Stomach (tissue), 4 donors: ENCODE data around the gene GAK.

Source experiments
- EP300 ChIP-seq: sonication (generic); formaldehyde crosslinking; IDR thresholded peaks from one replicate; pipeline ENCODE4 v1.6.1; 2017; ENCODE audit warnings: antibody characterized with exemption
- POLR2A ChIP-seq, 4 donors: fragments of 450-650 bp; IDR thresholded peaks; one replicate each; pipeline ENCODE4 v1.6.1; 2016; ENCODE audit warnings: antibody characterized with exemption in 4 of 4, control low read depth in 2 of 4, mild to moderate bottlenecking in 1 of 4, moderate library complexity in 1 of 4
- POLR2AphosphoS5 ChIP-seq, 3 donors: sonication (generic); formaldehyde crosslinking; IDR thresholded peaks; one replicate each; pipeline ENCODE4 v1.6.1; 2016; ENCODE audit warnings: antibody characterized with exemption in 3 of 3
- TF ChIP-seq, protein P1 (sequence below), 7 experiments: fragments of 450-650 bp in 4 of 7; fragments of 200-600 bp in 3 of 7; sonication (generic) in 3 of 7; IDR thresholded peaks; one replicate each; pipeline ENCODE4 v1.5.1; 2016 to 2019; ENCODE audit warnings: antibody characterized with exemption in 7 of 7, control low read depth in 2 of 7, mild to moderate bottlenecking in 1 of 7

DNA sequence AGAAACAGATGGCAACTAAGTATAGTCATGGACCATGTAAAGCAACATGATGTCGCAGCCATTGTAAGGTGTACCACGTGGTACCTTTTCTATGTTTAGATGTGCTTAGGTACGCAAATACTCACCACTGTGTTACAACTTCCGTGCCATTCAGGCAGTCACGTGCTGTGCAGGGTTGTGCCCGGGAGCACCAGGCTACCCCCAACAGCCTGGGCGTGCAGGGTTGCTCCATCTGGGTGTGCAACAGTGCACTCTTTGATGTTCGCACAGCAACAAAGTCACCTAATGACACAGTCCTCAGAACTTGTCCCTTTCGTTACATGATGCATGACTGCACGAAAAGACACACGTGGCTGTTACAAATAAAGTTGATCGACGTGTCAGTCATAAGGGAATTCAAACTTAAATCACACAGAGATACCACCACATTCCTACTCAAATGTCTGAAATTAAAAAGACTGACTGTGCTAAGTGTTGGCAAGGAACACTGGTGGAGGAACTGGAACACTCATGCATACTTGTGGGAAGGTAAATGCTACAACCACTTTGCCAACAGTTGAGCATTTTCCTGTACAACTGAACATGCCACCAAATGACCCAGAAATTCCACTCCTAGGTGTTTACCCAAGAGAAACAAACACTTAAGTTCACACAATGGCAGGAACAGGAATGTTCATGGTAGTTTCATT lies 130.5 kb downstream of the GAK start:
- TF ChIP-seq, protein P1, sequence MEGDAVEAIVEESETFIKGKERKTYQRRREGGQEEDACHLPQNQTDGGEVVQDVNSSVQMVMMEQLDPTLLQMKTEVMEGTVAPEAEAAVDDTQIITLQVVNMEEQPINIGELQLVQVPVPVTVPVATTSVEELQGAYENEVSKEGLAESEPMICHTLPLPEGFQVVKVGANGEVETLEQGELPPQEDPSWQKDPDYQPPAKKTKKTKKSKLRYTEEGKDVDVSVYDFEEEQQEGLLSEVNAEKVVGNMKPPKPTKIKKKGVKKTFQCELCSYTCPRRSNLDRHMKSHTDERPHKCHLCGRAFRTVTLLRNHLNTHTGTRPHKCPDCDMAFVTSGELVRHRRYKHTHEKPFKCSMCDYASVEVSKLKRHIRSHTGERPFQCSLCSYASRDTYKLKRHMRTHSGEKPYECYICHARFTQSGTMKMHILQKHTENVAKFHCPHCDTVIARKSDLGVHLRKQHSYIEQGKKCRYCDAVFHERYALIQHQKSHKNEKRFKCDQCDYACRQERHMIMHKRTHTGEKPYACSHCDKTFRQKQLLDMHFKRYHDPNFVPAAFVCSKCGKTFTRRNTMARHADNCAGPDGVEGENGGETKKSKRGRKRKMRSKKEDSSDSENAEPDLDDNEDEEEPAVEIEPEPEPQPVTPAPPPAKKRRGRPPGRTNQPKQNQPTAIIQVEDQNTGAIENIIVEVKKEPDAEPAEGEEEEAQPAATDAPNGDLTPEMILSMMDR (IDR thresholded peaks at IDR 0.05), result no peak
- TF ChIP-seq POLR2A (IDR thresholded peaks at IDR 0.05), result no peak
- TF ChIP-seq EP300, result no peak
- TF ChIP-seq POLR2AphosphoS5 (IDR thresholded peaks at IDR 0.05), result no peak
